Measurements from ENCODE around the gene SLC52A1.

The SLC52A1 gene

DNA sequence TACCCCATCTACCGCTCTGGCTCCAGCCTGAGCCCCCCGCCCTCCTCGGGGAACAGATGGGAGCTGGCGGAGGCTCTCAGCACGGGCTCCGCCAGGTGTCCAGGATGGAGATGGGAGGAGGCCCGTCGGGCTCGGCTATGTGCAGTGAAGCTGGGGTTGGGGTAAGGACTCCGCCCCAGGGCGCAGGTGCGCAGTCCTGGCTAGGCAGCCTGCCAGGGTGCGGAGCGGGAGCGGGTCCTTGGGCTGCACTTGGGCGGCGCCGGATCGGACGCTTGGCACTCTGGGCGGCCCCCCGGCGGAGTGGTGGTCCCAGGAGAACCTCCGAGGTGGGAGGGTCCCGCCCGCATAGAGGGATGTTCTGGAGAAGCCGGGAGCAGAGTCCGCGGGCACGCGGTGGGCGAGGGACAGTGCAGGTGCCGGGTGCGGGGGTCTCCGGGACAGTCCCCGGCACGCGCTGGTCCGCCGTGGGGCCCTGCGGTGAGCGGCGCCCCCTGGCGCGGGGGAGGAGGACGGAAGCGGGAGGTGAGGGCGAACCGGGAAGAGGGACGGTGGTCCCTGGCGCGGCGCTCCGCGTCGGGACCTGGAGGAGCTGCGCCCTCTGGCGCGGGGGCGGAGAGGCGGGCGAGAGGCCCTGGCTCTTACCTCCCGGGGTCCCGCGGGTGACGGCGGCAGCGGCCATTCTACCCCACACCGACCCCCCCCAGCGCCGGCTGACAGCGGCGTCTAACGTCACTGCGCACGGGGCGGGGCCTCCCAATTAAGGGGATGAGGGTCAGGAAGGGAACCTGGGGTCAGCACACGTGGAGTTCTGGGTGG, 48.1 kb downstream of the SLC52A1 start, which contains the start of gene CAMTA2:
CAMTA2 (minus strand) TSS at position 725 of the 816 bp plus-strand sequence. CDS start 1,453 bp downstream, outside the sequence.
- peak; percentile 96 for DNase-seq

DNA sequence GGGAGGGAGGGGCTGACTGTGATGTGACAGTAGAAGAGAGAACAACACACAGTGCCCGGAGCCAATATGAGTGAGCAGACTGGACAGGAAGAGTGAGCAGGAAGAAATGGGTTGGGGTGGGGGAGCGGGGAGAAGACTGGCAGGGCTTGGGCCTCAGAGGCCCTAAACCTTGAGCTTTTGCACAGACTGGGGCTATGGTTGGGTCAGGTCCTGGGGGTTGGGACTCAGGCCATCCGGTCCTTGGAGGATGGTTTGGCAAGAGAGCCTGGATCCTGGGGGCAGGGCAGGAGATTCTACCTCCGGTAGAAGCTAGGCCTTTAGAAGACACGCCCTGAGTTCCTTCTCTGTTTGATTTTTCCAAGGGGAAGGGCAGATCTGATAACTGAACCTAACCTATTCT, 48.8 kb downstream of the SLC52A1 start:
- DNase-seq: no peak
